Articular chondrocyte of knee joint (primary cell): ENCODE measurements around the gene SVOP. TPM values are rescaled to one million over a fixed set of nuclear protein-coding genes. Genes with fewer than 3 reads are reported as not detected.

Source experiments
- small RNA-seq: library from RNA; depleted of rRNA; stranded (forward); fragments of <200 nt; gene quantifications from one replicate; pipeline ENCODE3, GENCODE V24; 2012
- total RNA-seq: library from RNA; depleted of rRNA; stranded (reverse); fragments of >200 nt; gene quantifications from 2 replicates; pipeline ENCODE4 v1.2.3, GENCODE V29; 2012

The SVOP gene
- total RNA-seq: under 0.01 TPM in 2 replicates

GRCh38 chr12:109020796-109021380 lies at the start of gene SVOP:
Gene SVOP, minus strand, starts transcription at chr12:109021068. Its CDS starts 200 bp downstream, at chr12:109020868.

GRCh38 chr12:109052414-109053323 lies 31.8 kb upstream of the SVOP start, which contains the start of gene USP30:
Gene USP30, plus strand, starts transcription at chr12:109052576. Its CDS starts 103 bp downstream, at chr12:109052679.

GRCh38 chr12:108879615-108880254 lies 141.1 kb downstream of the SVOP start, which contains the start of gene DAO:
Gene DAO, plus strand, starts transcription at chr12:108880092. Its CDS starts 4,915 bp downstream, at chr12:108885007.

Small RNA genes within 50 kb of the gene (small RNA-seq; reads per million reads assigned to genes)
- gene AC190387.1 (not detected), gene RNA5SP372 (not detected), gene RNU6-361P (not detected)

Other genes with a start within 250 kb of the SVOP start
- gene SSH1, start 163.5 kb downstream of the SVOP start, total RNA-seq: 36.6 and 40.9 TPM in 2 replicates
- gene DAO, start 141.0 kb downstream of the SVOP start, total RNA-seq: not detected in 2 replicates
- 14.1 and 15.8 TPM in 2 replicates for gene USP30, start 31.5 kb upstream of the SVOP start, total RNA-seq
- gene ALKBH2, start 72.4 kb upstream of the SVOP start, total RNA-seq: 13.1 and 15.0 TPM in 2 replicates
- gene UNG, start 76.5 kb upstream of the SVOP start, total RNA-seq: 17.2 and 25.2 TPM in 2 replicates
- 8.0 and 9.4 TPM in 2 replicates for gene ACACB, start 95.5 kb upstream of the SVOP start, total RNA-seq